Central memory CD8-positive, alpha-beta T cell (primary cell): Measurements from ENCODE around the gene WDR43.

Experiments
- ATAC-seq: fragments of 150-1000 bp; cut with Tn5 transposase; replicated peaks from 2 replicates; pipeline ENCODE4 v1.10.0; 2022; ENCODE audit warnings: mild to moderate bottlenecking, moderate FRiP score, moderate number of reproducible peaks; ENCODE audit not compliant: poor library complexity, severe bottlenecking; ENCODE audit errors: extremely low read depth
- DNase-seq, 2 donors: peaks; one replicate each; pipeline ENCODE4 v3.0.0; 2021; ENCODE audit warnings: low spot score in 2 of 2
- H3K27ac Mint-ChIP-seq: one replicate; pipeline ENCODE4 v1.8.0; 2022; ENCODE audit warnings: low read depth, mild to moderate bottlenecking, moderate library complexity, mixed read lengths
- H3K27me3 Mint-ChIP-seq: one replicate; pipeline ENCODE4 v1.8.0; 2022; ENCODE audit warnings: mixed read lengths
- H3K36me3 Mint-ChIP-seq: one replicate; pipeline ENCODE4 v1.8.0; 2022; ENCODE audit warnings: mild to moderate bottlenecking, moderate library complexity, mixed read lengths; ENCODE audit not compliant: insufficient read depth
- H3K4me1 Mint-ChIP-seq: one replicate; pipeline ENCODE4 v1.8.0; 2022; ENCODE audit warnings: mixed read lengths
- H3K4me3 Mint-ChIP-seq: one replicate; pipeline ENCODE4 v1.8.0; 2022; ENCODE audit warnings: mild to moderate bottlenecking, moderate library complexity, mixed read lengths
- H3K9me3 Mint-ChIP-seq: one replicate; pipeline ENCODE4 v1.8.0; 2022; ENCODE audit warnings: mixed read lengths

WDR43 gene

DNA sequence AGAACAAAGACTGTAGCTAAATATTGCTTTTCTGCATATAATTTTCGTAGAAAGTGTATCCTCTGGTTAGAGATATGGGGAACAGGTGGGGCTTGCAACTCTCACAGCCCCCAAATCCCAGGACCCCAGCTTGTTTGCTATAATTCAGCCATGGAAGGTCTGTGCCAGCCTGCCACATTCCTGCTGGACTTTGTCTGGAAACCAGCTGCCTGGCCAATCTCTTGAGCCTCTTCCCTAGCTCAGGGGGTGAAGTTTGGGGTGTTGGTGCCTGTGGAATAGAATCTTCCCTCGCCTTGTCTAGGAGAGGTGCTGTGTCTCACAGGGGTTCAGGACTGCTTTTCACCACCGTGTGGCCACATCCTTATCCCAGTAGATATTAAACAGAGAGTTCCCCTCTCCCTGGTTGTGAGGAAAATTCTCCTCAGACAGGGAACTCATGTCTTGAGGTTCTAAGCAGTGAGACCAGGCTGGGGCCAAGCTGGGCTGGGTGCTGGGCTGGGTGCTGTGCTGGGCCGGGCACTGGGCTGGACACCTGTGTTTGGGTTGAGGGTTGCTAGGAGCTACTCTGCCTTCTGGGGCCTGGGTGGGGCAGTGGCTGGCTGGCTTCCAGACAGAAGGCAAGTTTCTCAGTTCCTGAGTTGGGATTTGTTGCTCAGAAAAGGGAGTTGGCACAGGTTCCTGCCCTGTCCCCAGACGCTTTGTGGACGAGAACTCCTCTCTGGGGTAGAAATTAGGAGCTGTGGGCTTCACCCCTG lies 98.9 kb downstream of the WDR43 start:
- H3K4me3 Mint-ChIP-seq = no peak overlapping the region
- no peaks in the 10 kb centered on the region for H3K9me3 Mint-ChIP-seq
- H3K27me3 Mint-ChIP-seq = no peaks in the 10 kb centered on the region
- DNase-seq = no peak
- peaks cover 7% of the 10 kb centered on the region for H3K4me1 Mint-ChIP-seq
- ATAC-seq = no peak
- no peak overlapping the region for H3K27ac Mint-ChIP-seq
- peaks cover 4% of the 10 kb centered on the region for H3K36me3 Mint-ChIP-seq

- Mint-ChIP-seq H3K27ac (no peak overlapping the region), H3K9me3 (no peaks in the 10 kb centered on the region), H3K4me1 (peaks cover 13% of the 10 kb centered on the region), H3K36me3 (peaks cover 4% of the 10 kb centered on the region), H3K4me3 (no peak overlapping the region), H3K27me3 (no peaks in the 10 kb centered on the region)
- DNase-seq = no peak
- no peak for ATAC-seq
Measured at GRCh38 chr2:28994074-28994473, 99.6 kb downstream of the WDR43 start.

- peaks cover 15% of the 10 kb centered on the region for H3K4me1 Mint-ChIP-seq
- DNase-seq (no peak), ATAC-seq (no peak)
- H3K9me3 Mint-ChIP-seq = no peaks in the 10 kb centered on the region
- H3K27ac Mint-ChIP-seq = no peak overlapping the region
- peaks cover 4% of the 10 kb centered on the region for H3K36me3 Mint-ChIP-seq
- no peak overlapping the region for H3K4me3 Mint-ChIP-seq
- H3K27me3 Mint-ChIP-seq = no peaks in the 10 kb centered on the region
Measured at GRCh38 chr2:28994679-28995078, 100.2 kb downstream of the WDR43 start.

GRCh38 chr2:28995765-28996750 lies 101.6 kb downstream of the WDR43 start:
- no peak overlapping the region for H3K4me3 Mint-ChIP-seq
- no peaks in the 10 kb centered on the region for H3K9me3 Mint-ChIP-seq
- peaks cover 3% of the 10 kb centered on the region for H3K36me3 Mint-ChIP-seq
- DNase-seq = no peak
- peaks cover 25% of the 10 kb centered on the region for H3K4me1 Mint-ChIP-seq
- no peaks in the 10 kb centered on the region for H3K27me3 Mint-ChIP-seq
- peak overlapping the region; percentile 64 for H3K27ac Mint-ChIP-seq
- ATAC-seq = no peak

- Mint-ChIP-seq H3K27me3 (no peaks in the 10 kb centered on the region), H3K4me1 (peaks cover 34% of the 10 kb centered on the region), H3K4me3 (no peak overlapping the region), H3K36me3 (peaks cover 7% of the 10 kb centered on the region), H3K9me3 (no peaks in the 10 kb centered on the region), H3K27ac (no peak overlapping the region)
- ATAC-seq = no peak
- no peak for DNase-seq
Measured at GRCh38 chr2:28997237-28997846, 102.9 kb downstream of the WDR43 start.
